ENCODE results near the gene AOC2. TPM values are rescaled to one million over a fixed set of nuclear protein-coding genes. Genes with fewer than 3 reads are reported as not detected.

Gene AOC2
- total RNA-seq, 1 experiment from 2014 or later, result 7.1 TPM

DNA sequence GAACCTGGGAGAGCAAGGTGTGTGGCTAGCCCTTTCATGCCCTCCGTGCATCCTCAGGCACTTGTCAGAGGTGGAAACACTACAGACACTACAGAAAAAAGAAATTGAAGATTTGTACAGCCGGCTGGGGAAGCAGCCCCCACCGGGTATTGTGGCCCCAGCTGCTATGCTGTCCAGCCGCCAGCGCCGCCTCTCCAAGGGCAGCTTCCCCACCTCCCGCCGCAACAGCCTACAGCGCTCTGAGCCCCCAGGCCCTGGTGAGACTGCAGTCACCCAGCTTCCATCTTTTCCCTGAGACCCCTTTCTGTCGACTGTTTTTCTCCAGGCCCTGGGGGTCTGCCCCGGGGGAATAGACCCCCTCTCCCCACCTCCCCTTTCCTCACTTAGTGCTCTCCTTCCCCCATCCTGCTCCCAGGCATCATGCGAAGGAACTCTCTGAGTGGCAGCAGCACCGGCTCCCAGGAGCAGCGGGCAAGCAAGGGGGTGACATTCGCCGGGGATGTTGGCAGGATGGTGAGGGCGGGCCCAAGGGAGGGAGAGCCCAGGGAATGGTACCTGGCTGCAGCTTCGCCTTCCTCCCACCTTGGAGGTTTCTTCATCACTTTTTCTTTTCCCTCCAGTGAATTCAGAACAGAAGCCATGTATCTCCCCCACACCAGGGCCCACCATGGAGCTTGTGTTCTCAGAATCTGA lies 48.2 kb upstream of the AOC2 start:
- TF ChIP-seq, protein P1, sequence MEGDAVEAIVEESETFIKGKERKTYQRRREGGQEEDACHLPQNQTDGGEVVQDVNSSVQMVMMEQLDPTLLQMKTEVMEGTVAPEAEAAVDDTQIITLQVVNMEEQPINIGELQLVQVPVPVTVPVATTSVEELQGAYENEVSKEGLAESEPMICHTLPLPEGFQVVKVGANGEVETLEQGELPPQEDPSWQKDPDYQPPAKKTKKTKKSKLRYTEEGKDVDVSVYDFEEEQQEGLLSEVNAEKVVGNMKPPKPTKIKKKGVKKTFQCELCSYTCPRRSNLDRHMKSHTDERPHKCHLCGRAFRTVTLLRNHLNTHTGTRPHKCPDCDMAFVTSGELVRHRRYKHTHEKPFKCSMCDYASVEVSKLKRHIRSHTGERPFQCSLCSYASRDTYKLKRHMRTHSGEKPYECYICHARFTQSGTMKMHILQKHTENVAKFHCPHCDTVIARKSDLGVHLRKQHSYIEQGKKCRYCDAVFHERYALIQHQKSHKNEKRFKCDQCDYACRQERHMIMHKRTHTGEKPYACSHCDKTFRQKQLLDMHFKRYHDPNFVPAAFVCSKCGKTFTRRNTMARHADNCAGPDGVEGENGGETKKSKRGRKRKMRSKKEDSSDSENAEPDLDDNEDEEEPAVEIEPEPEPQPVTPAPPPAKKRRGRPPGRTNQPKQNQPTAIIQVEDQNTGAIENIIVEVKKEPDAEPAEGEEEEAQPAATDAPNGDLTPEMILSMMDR (conservative IDR thresholded peaks at IDR 0.05), result no peak
- H3K79me2 ChIP-seq (ENCODE audit: insufficient read depth, low read length), result no peaks in the 10 kb centered on the region
- peaks cover 22% of the 10 kb centered on the region for H3K27me3 Mint-ChIP-seq (ENCODE audit: low read depth)

More for the DNA sequence above, 48.2 kb upstream of the AOC2 start:
- Histone ChIP-seq H4K91ac (ENCODE audit: insufficient read length, low read depth, low read length) (no peak overlapping the region), H2AK5ac (ENCODE audit: insufficient read length, low read length) (no peak overlapping the region), H4K5ac (ENCODE audit: insufficient read length, low read depth, low read length) (no peak overlapping the region), H2BK20ac (ENCODE audit: low read depth, low read length, poor library complexity, severe bottlenecking) (no peak overlapping the region), H3K23me2 (ENCODE audit: insufficient read length, low read depth, low read length, poor library complexity, severe bottlenecking) (no peaks in the 10 kb centered on the region), H3K56ac (ENCODE audit: insufficient read length, low read depth, low read length) (no peak overlapping the region), H3K27ac (ENCODE audit: insufficient read length, low read depth, low read length) (no peak overlapping the region), H2BK15ac (ENCODE audit: low read depth, low read length) (no peak overlapping the region), H4K8ac (replicated peaks; ENCODE audit: insufficient read length, low read depth, low read length) (no peak overlapping the region), H3T11ph (ENCODE audit: low read length) (no peak overlapping the region), H3K4me2 (ENCODE audit: insufficient read depth, insufficient read length, low read length) (no peak overlapping the region), H3K27me3 (ENCODE audit: insufficient read depth, low read length) (no peaks in the 10 kb centered on the region), H2AFZ (ENCODE audit: low read length) (no peak overlapping the region), H2BK120ac (ENCODE audit: low read depth, low read length, poor library complexity, severe bottlenecking) (no peak overlapping the region), H3K4me1 (ENCODE audit: insufficient read depth, low read length) (no peaks in the 10 kb centered on the region; the same call in 1 of the 2 replicates), H2BK5ac (ENCODE audit: insufficient read length, low read length) (no peak overlapping the region), H3K9ac (ENCODE audit: extremely low read depth, insufficient read length, low read length) (no peak overlapping the region), H2BK12ac (ENCODE audit: insufficient read length, low read depth, low read length) (no peak overlapping the region), H3K23ac (ENCODE audit: insufficient read length, low read depth, low read length) (no peak overlapping the region), H3K79me1 (ENCODE audit: insufficient read depth, low read depth, low read length, poor library complexity, severe bottlenecking) (no peaks in the 10 kb centered on the region), H3K18ac (ENCODE audit: insufficient read length, low read depth, low read length) (no peak overlapping the region), H4K20me1 (ENCODE audit: control insufficient read depth, insufficient read depth, insufficient read length) (no peaks in the 10 kb centered on the region), H3K4ac (ENCODE audit: low read depth, low read length) (no peak overlapping the region), H3K14ac (ENCODE audit: insufficient read depth, low read length) (no peak overlapping the region), H3K9me3 (ENCODE audit: control insufficient read depth, low read depth, low read length) (no peaks in the 10 kb centered on the region)
- no peak overlapping the region for H3K27ac Mint-ChIP-seq
- peaks cover 5 to 8% of the 10 kb centered on the region in 2 experiments for H3K9me3 Mint-ChIP-seq
- no peak for DNase-seq
- no CpG with 5 or more reads among the region's 18 CpGs for WGBS (ENCODE audit: extremely low coverage, insufficient read length, low lambda C conversion rate)
- peaks cover 5 to 24% (median 20%) of the 10 kb centered on the region in 3 experiments; a peak in 6 of 7 replicates for H3K36me3 Mint-ChIP-seq (ENCODE audit: insufficient read depth in 1 of 3, low read depth in 3 of 3)
- H3K4me1 Mint-ChIP-seq, result peaks cover 6 to 7% of the 10 kb centered on the region in 2 experiments
- H3K4me3 Mint-ChIP-seq, result peak overlapping the region in 1 of 2 experiments; percentile 30; a peak in 2 of 5 replicates

Measured in H9 (cell line).